Neural crest cell (in vitro differentiated cells): ENCODE data around the gene AHNAK. TPM values are rescaled to one million over a fixed set of nuclear protein-coding genes. Genes with fewer than 3 reads are reported as not detected.

Experiments used
- DNase-seq: peaks from one replicate; pipeline ENCODE4 v3.0.0; 2021; ENCODE audit warnings: low read depth, mixed read lengths, low spot score
- H3K27ac Mint-ChIP-seq: one replicate; pipeline ENCODE4 v1.8.0; 2021; ENCODE audit warnings: mild to moderate bottlenecking, mixed read lengths; ENCODE audit not compliant: unreplicated experiment
- H3K27me3 Mint-ChIP-seq: 2 replicates; pipeline ENCODE4 v1.8.0; 2021; ENCODE audit warnings: low read depth, mild to moderate bottlenecking, mixed read lengths
- H3K36me3 Mint-ChIP-seq: 2 replicates; pipeline ENCODE4 v1.8.0; 2021; ENCODE audit warnings: low read depth, mild to moderate bottlenecking, mixed read lengths
- H3K4me1 Mint-ChIP-seq: 2 replicates; pipeline ENCODE4 v1.8.0; 2021; ENCODE audit warnings: mixed read lengths
- H3K4me3 Mint-ChIP-seq: one replicate; pipeline ENCODE4 v1.8.0; 2021; ENCODE audit warnings: mild to moderate bottlenecking, mixed read lengths
- H3K9me3 Mint-ChIP-seq: 2 replicates; pipeline ENCODE4 v1.8.0; 2021; ENCODE audit warnings: mixed read lengths
- CTCF ChIP-seq: fragments of 200-600 bp; sonication (generic); conservative IDR thresholded peaks from 2 replicates; pipeline ENCODE4 v1.5.0; 2021; ENCODE audit warnings: antibody characterized with exemption, mild to moderate bottlenecking
- total RNA-seq: library from RNA; stranded (reverse); gene quantifications from 2 replicates; pipeline ENCODE4 v1.2.1, GENCODE V29; 2021

AHNAK gene
- total RNA-seq, 1 donor from 2014 or later = 0.65 TPM

- no peaks in the 10 kb centered on the region for H3K27me3 Mint-ChIP-seq
- no peak overlapping the region for H3K4me3 Mint-ChIP-seq
- no peak for DNase-seq
- H3K9me3 Mint-ChIP-seq = peaks cover 2% of the 10 kb centered on the region
- no peaks in the 10 kb centered on the region for H3K36me3 Mint-ChIP-seq
- H3K27ac Mint-ChIP-seq = no peak overlapping the region
- no peaks in the 10 kb centered on the region for H3K4me1 Mint-ChIP-seq
- no peak for TF ChIP-seq CTCF
These were observed 11.6 kb downstream of the AHNAK start for GRCh38 chr11:62534779-62535545.

- Mint-ChIP-seq H3K9me3 (peaks cover 8% of the 10 kb centered on the region), H3K36me3 (no peaks in the 10 kb centered on the region), H3K4me3 (no peak overlapping the region), H3K4me1 (no peaks in the 10 kb centered on the region), H3K27ac (no peak overlapping the region), H3K27me3 (no peaks in the 10 kb centered on the region)
- TF ChIP-seq CTCF = no peak
- no peak for DNase-seq
These were observed 14.5 kb downstream of the AHNAK start for GRCh38 chr11:62532096-62532495.

GRCh38 chr11:62516736-62517371, 29.8 kb downstream of the AHNAK start:
- Mint-ChIP-seq H3K27ac (peak overlapping the region; percentile 85), H3K4me1 (no peaks in the 10 kb centered on the region), H3K4me3 (no peak overlapping the region), H3K36me3 (no peaks in the 10 kb centered on the region), H3K27me3 (no peaks in the 10 kb centered on the region), H3K9me3 (peaks cover 3% of the 10 kb centered on the region)
- no peak for DNase-seq
- no peak for TF ChIP-seq CTCF

GRCh38 chr11:62514151-62514550, 32.5 kb downstream of the AHNAK start:
- Mint-ChIP-seq H3K9me3 (no peaks in the 10 kb centered on the region), H3K36me3 (no peaks in the 10 kb centered on the region), H3K27ac (no peak overlapping the region), H3K27me3 (no peaks in the 10 kb centered on the region), H3K4me3 (no peak overlapping the region), H3K4me1 (peaks cover under 1% of the 10 kb centered on the region)
- no peak for TF ChIP-seq CTCF
- DNase-seq = no peak

- no peak for DNase-seq
- Mint-ChIP-seq H3K4me3 (no peak overlapping the region), H3K27ac (no peak overlapping the region), H3K4me1 (peaks cover 6% of the 10 kb centered on the region), H3K36me3 (no peaks in the 10 kb centered on the region), H3K27me3 (no peaks in the 10 kb centered on the region), H3K9me3 (no peaks in the 10 kb centered on the region)
- no peak for TF ChIP-seq CTCF
These were observed 33.0 kb downstream of the AHNAK start for GRCh38 chr11:62513626-62514025.
